ENCODE data around the gene SLC6A9. TPM values are rescaled to one million over a fixed set of nuclear protein-coding genes. Genes with fewer than 3 reads are reported as not detected.

The SLC6A9 gene
- total RNA-seq, 1 experiment from 2014 or later: 9.2 TPM

DNA sequence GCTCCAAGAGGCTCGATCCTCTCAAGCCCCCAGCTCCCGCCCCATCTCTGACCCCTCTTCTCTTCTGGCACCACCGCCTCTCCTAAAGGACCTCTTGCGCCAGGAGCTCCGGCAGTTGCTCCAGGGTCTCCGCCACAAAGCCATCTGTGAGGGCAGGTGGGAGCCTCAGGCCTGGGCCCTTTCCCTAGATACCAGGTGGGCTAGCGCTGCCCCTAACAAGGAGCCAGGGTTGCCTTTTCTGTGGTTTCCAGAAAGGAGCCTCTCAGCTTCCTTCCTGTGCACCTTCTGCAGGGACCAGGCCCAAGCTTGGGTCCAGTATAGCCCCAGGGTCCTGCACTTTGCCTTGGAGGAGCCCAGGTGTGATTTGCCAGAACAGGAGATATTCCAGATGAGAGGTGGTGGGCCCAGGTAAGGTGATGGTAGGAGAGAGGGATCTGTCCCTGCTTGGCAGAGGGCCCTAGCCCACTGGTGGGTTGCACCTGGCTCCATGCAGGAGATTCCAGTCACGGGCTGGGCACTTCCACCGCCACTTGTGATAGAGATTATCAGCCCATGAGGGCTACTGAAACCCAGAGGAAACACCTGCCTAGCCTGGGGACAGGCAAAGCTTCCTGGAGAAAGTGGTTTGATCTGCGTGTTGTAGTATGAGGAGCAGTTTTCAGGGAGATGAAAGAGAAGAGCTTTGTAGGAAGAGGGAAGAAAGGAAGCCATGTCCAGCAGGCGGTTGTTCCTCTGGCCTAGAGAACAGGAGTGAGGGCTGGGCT, 38.8 kb downstream of the SLC6A9 start:
- no TSS peak for BruUV-seq (replicated peaks)
- Histone ChIP-seq H3K36me3 (ENCODE audit: control insufficient read depth, insufficient read depth, low read length) (no peaks in the 10 kb centered on the region), H3K27ac (ENCODE audit: low read length) (peak overlapping the region; percentile 92), H3K4me3 (ENCODE audit: low read depth in 2 of 2, low read length in 2 of 2) (peak overlapping the region; percentile 60 to 82), H3K4me1 (ENCODE audit: control insufficient read depth, insufficient read depth, low read length) (peaks cover 16% of the 10 kb centered on the region), H3K27me3 (ENCODE audit: control insufficient read depth, insufficient read depth, low read length) (no peaks in the 10 kb centered on the region), H3K9me3 (ENCODE audit: control insufficient read depth, insufficient read depth, low read depth, low read length) (no peaks in the 10 kb centered on the region)
- POLR2A ChIA-PET: interaction anchor here (0.6 to 0.7 kb wide), 3 partner anchors 16 to 1025 kb away, joined by 3 to 5 read pairs (median 4); no protein-coding TSS in a partner anchor
- no peak for ATAC-seq
- CTCF ChIA-PET: no interaction called here
- TF ChIP-seq SIN3A (IDR thresholded peaks at IDR 0.05; ENCODE audit: borderline replicate concordance, insufficient read depth, low read depth, low read length): no peak
- TF ChIP-seq, protein P1, sequence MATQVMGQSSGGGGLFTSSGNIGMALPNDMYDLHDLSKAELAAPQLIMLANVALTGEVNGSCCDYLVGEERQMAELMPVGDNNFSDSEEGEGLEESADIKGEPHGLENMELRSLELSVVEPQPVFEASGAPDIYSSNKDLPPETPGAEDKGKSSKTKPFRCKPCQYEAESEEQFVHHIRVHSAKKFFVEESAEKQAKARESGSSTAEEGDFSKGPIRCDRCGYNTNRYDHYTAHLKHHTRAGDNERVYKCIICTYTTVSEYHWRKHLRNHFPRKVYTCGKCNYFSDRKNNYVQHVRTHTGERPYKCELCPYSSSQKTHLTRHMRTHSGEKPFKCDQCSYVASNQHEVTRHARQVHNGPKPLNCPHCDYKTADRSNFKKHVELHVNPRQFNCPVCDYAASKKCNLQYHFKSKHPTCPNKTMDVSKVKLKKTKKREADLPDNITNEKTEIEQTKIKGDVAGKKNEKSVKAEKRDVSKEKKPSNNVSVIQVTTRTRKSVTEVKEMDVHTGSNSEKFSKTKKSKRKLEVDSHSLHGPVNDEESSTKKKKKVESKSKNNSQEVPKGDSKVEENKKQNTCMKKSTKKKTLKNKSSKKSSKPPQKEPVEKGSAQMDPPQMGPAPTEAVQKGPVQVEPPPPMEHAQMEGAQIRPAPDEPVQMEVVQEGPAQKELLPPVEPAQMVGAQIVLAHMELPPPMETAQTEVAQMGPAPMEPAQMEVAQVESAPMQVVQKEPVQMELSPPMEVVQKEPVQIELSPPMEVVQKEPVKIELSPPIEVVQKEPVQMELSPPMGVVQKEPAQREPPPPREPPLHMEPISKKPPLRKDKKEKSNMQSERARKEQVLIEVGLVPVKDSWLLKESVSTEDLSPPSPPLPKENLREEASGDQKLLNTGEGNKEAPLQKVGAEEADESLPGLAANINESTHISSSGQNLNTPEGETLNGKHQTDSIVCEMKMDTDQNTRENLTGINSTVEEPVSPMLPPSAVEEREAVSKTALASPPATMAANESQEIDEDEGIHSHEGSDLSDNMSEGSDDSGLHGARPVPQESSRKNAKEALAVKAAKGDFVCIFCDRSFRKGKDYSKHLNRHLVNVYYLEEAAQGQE (IDR thresholded peaks at IDR 0.05; ENCODE audit: insufficient read depth in 1 of 2, low read depth in 2 of 2, low read length in 1 of 2): no peak
- TF ChIP-seq, protein P2, sequence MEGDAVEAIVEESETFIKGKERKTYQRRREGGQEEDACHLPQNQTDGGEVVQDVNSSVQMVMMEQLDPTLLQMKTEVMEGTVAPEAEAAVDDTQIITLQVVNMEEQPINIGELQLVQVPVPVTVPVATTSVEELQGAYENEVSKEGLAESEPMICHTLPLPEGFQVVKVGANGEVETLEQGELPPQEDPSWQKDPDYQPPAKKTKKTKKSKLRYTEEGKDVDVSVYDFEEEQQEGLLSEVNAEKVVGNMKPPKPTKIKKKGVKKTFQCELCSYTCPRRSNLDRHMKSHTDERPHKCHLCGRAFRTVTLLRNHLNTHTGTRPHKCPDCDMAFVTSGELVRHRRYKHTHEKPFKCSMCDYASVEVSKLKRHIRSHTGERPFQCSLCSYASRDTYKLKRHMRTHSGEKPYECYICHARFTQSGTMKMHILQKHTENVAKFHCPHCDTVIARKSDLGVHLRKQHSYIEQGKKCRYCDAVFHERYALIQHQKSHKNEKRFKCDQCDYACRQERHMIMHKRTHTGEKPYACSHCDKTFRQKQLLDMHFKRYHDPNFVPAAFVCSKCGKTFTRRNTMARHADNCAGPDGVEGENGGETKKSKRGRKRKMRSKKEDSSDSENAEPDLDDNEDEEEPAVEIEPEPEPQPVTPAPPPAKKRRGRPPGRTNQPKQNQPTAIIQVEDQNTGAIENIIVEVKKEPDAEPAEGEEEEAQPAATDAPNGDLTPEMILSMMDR (IDR thresholded peaks at IDR 0.05): no peak
- no peak for TF ChIP-seq POLR2AphosphoS5 (IDR thresholded peaks at IDR 0.05; ENCODE audit: low read depth, low read length)
- TF ChIP-seq TCF7L2 (IDR thresholded peaks at IDR 0.05; ENCODE audit: low read depth, low read length): no peak
- intact Hi-C loops (cut with micrococcal nuclease; ENCODE audit: unreplicated experiment): loop anchor here (5.0 kb wide), 1 partner anchor 45 kb away; no protein-coding TSS in a partner anchor
- in situ Hi-C loops (cut with HindIII; ENCODE audit: low pct_unique_long_range_greater_than_20kb, low sequenced_read_pairs): no loop called here
- DNase-seq (ENCODE audit: low read depth, low spot score): no peak

DNA sequence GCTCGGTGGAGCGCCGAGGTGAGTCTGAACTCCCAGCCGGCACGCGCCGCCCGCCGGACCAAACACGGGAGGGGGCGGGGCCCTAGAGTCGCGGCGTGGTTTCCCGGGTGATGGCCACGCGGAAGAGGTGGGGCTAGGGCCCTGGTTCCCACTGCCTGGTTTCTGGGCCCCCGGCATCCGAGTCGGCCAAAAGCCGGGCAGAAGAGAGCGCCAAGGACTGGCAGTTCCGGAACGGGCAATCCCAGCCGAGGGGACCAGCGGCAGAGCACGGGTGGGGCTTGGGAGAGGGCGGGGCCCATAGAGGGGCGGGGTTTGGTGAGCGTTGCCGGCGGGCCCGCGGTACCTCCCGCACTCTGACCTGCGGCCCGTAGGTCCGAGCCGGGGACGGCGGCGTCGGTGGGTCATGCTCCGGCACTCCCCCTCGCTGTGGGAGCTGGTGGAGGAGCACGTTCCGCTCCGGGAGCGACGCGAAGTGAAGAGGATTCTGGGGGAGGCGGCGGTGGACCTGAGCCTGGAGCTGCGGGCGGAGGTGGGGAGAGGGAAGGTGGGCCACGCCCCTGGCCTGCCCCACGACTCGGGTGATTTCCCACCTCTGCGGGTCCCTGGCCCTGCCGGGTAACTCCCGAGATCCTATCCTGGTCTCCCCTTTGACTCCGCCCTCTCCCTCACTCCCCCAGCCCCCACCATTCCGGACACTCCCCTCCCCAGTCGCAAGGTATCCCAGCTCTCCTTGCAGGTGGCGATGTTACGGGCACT, 39.6 kb downstream of the SLC6A9 start, which contains the start of gene CCDC24:
Gene CCDC24, plus strand, starts transcription at position 124 of the 756 bp plus-strand sequence. Its CDS starts 280 bp downstream, at position 404.
- no peaks in the 10 kb centered on the region for H3K36me3 ChIP-seq (ENCODE audit: control insufficient read depth, insufficient read depth, low read length)
- no peak for TF ChIP-seq TCF7L2 (IDR thresholded peaks at IDR 0.05; ENCODE audit: low read depth, low read length)
- peak; percentile 68 for TF ChIP-seq POLR2AphosphoS5 (IDR thresholded peaks at IDR 0.05; ENCODE audit: low read depth, low read length)
- TF ChIP-seq, protein P2 (IDR thresholded peaks at IDR 0.05): no peak
- TF ChIP-seq SIN3A (IDR thresholded peaks at IDR 0.05; ENCODE audit: borderline replicate concordance, insufficient read depth, low read depth, low read length): 0 out of 2 replicates have a peak, but pooled peaks have one; percentile 72
- TF ChIP-seq, protein P1 (IDR thresholded peaks at IDR 0.05; ENCODE audit: insufficient read depth in 1 of 2, low read depth in 2 of 2, low read length in 1 of 2): no peak
- peak within 1 kb of the TSS; percentile 92 for H3K27ac ChIP-seq (ENCODE audit: low read length)
- peak within 1 kb of the TSS; percentile 60 to 82 for H3K4me3 ChIP-seq (ENCODE audit: low read depth in 2 of 2, low read length in 2 of 2)
- no peaks in the 10 kb centered on the region for H3K27me3 ChIP-seq (ENCODE audit: control insufficient read depth, insufficient read depth, low read length)
- H3K4me1 ChIP-seq (ENCODE audit: control insufficient read depth, insufficient read depth, low read length): peaks cover 16% of the 10 kb centered on the region
- no peak for DNase-seq (ENCODE audit: low read depth, low spot score)
- ATAC-seq: peak; percentile 85
- in situ Hi-C loops (cut with HindIII; ENCODE audit: low pct_unique_long_range_greater_than_20kb, low sequenced_read_pairs) (no loop called here), intact Hi-C loops (cut with micrococcal nuclease; ENCODE audit: unreplicated experiment) (loop anchor here (5.0 kb wide), 1 partner anchor 46 kb away; no protein-coding TSS in a partner anchor)
- ChIA-PET POLR2A (interaction anchor here (0.6 to 0.7 kb wide), 3 partner anchors 19 to 1024 kb away, joined by 3 to 7 read pairs (median 4); no protein-coding TSS in a partner anchor), CTCF (no interaction called here)
- no TSS peak for BruUV-seq (replicated peaks)
- H3K9me3 ChIP-seq (ENCODE audit: control insufficient read depth, insufficient read depth, low read depth, low read length): no peaks in the 10 kb centered on the region

Measured in Panc1 (cell line).